Measurements from ENCODE around the gene CARMIL1. TPM values are rescaled to one million over a fixed set of nuclear protein-coding genes. Genes with fewer than 3 reads are reported as not detected.

The CARMIL1 gene
- total RNA-seq, 2 donors from 2014 or later: 0.56 to 0.76 TPM

DNA sequence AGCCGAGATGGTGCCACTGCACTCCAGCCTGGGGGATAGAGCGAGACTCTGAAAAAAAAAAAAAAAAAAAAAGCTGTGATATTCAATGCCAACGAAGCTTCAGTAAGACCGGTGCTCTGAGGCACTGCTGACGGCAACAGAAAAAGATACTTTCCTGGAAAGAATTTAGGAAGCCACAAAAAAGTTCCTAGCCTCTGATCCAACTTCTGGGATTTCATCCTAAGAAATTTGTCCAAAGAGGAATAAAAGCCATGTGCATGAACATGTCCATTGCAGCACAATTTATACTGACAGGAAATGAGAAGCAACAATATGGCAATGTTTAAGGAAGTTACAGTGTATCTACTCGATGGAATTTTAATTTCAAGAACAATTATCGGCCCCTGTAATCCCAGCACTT is 24.5 kb upstream of the CARMIL1 start:
- ATAC-seq: no peak
- H3K27me3 Mint-ChIP-seq: peaks cover 8 to 41% of the 10 kb centered on the region in 2 donors

DNA sequence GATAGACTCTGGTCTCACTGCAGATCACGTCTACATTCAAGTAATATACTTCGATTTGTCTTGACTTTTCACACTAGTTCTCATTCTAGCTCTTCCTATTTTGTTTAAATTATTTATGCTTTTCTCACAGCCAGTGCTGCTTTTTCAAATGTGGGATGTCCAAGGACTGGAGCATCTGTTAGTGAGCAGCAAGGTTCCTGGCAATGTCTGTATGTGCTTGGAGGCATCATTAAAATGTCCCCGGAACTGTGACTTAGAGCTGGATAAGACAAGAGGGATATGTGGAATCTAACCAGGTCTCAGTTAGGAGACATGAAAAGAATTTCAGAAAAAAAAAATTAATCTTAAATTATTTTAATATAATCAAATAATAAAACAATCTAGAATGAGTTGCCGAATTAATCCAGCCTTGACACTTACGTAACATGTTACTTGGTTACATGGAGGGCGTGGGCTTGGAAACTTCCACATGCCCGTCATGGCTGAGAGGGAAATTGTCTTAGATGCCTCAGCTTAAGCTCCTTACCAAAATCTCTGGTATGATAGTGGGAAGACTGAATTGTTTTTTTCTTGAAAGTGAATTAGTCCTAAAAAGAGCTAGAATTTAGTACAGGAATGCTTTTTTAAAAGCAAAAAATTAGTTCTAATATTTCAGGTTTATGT is 21.4 kb upstream of the CARMIL1 start:
- Mint-ChIP-seq H3K9me3 (no peaks in the 10 kb centered on the region), H3K27ac (no peak overlapping the region), H3K4me3 (no peak overlapping the region), H3K36me3 (no peaks in the 10 kb centered on the region), H3K4me1 (ENCODE audit: low read depth in 2 of 2) (no peaks in the 10 kb centered on the region), H3K27me3 (peaks cover 9 to 43% of the 10 kb centered on the region in 2 donors)
- ATAC-seq (no peak), DNase-seq (ENCODE audit: low spot score) (no peak)

More for the DNA sequence above, 24.5 kb upstream of the CARMIL1 start:
- no peak overlapping the region for H3K4me3 Mint-ChIP-seq
- no peaks in the 10 kb centered on the region for H3K9me3 Mint-ChIP-seq
- no peaks in the 10 kb centered on the region for H3K36me3 Mint-ChIP-seq
- DNase-seq (ENCODE audit: low spot score): no peak
- no peaks in the 10 kb centered on the region for H3K4me1 Mint-ChIP-seq (ENCODE audit: low read depth in 2 of 2)
- no peak overlapping the region for H3K27ac Mint-ChIP-seq

DNA sequence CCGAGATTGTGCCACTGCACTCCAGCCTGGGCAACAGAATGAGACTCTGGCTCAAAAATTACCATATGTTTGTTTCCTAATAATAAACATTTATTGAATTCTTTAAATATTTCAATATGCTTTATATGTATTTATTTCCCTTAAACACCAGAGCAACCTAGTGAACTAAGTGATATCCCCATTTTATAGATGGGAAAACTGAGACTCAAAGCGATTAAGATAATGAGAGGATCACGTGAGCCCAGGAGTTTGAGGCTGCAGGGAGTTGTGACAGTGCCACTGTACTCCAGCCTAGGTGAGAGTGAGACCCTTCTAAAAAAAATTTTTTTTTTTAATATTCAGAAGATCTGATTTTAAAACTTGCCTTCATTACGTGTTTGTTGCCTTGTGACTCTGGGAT is 19.4 kb upstream of the CARMIL1 start:
- H3K4me1 Mint-ChIP-seq (ENCODE audit: low read depth in 2 of 2): no peaks in the 10 kb centered on the region
- ATAC-seq (no peak), DNase-seq (ENCODE audit: low spot score) (no peak)
- H3K4me3 Mint-ChIP-seq: no peak overlapping the region
- no peaks in the 10 kb centered on the region for H3K9me3 Mint-ChIP-seq
- H3K27me3 Mint-ChIP-seq: peaks cover 12 to 41% of the 10 kb centered on the region in 2 donors
- no peak overlapping the region for H3K27ac Mint-ChIP-seq
- no peaks in the 10 kb centered on the region for H3K36me3 Mint-ChIP-seq

GRCh38 chr6:25263657-25264056 is 15.5 kb upstream of the CARMIL1 start:
- DNase-seq (ENCODE audit: low spot score) (no peak), ATAC-seq (no peak)
- H3K27ac Mint-ChIP-seq: no peak overlapping the region
- no peak overlapping the region for H3K4me3 Mint-ChIP-seq
- H3K27me3 Mint-ChIP-seq: peaks cover 12 to 43% of the 10 kb centered on the region in 2 donors
- H3K4me1 Mint-ChIP-seq (ENCODE audit: low read depth in 2 of 2): peaks cover 0 to 2% of the 10 kb centered on the region in 2 donors
- no peaks in the 10 kb centered on the region for H3K36me3 Mint-ChIP-seq
- no peaks in the 10 kb centered on the region for H3K9me3 Mint-ChIP-seq

GRCh38 chr6:25266456-25267100 is 12.6 kb upstream of the CARMIL1 start:
- DNase-seq (ENCODE audit: low spot score) (no peak), ATAC-seq (no peak)
- H3K27me3 Mint-ChIP-seq: peaks cover 15 to 48% of the 10 kb centered on the region in 2 donors
- H3K4me1 Mint-ChIP-seq (ENCODE audit: low read depth in 2 of 2): peaks cover 0 to 2% of the 10 kb centered on the region in 2 donors
- H3K4me3 Mint-ChIP-seq: no peak overlapping the region
- H3K36me3 Mint-ChIP-seq: no peaks in the 10 kb centered on the region
- H3K27ac Mint-ChIP-seq: no peak overlapping the region
- no peaks in the 10 kb centered on the region for H3K9me3 Mint-ChIP-seq

GRCh38 chr6:25267662-25268061 is 11.5 kb upstream of the CARMIL1 start:
- Mint-ChIP-seq H3K27ac (no peak overlapping the region), H3K4me1 (ENCODE audit: low read depth in 2 of 2) (peaks cover 0 to 2% of the 10 kb centered on the region in 2 donors), H3K4me3 (no peak overlapping the region), H3K27me3 (peaks cover 18 to 51% of the 10 kb centered on the region in 2 donors), H3K9me3 (no peaks in the 10 kb centered on the region), H3K36me3 (no peaks in the 10 kb centered on the region)
- no peak for DNase-seq (ENCODE audit: low spot score)
- no peak for ATAC-seq

DNA sequence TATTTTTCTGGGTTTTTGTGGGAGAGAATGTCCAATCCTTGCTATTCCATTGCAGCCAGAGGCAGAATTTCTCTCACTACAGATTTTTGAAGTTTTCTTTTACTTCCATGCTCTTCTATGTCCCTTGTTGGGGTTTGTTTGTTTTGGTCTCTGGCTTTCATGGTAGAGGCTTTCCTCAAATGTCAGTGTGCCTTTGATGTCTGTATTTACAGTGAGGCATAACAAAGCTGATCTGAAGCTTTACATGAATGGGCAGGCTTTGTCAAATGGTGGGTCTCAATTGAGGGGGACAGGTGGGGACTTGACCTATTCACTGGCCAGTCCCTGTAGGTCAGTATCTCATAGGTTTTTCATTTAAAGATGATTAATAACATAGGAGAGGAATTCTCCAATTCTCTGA is 8.6 kb upstream of the CARMIL1 start:
- H3K4me1 Mint-ChIP-seq (ENCODE audit: low read depth in 2 of 2): peaks cover 0 to 1% of the 10 kb centered on the region in 2 donors
- no peak for DNase-seq (ENCODE audit: low spot score)
- no peaks in the 10 kb centered on the region for H3K36me3 Mint-ChIP-seq
- no peak overlapping the region for H3K4me3 Mint-ChIP-seq
- H3K27ac Mint-ChIP-seq: no peak overlapping the region
- no peak for ATAC-seq
- H3K9me3 Mint-ChIP-seq: no peaks in the 10 kb centered on the region
- peaks cover 31 to 64% of the 10 kb centered on the region in 2 donors for H3K27me3 Mint-ChIP-seq

GRCh38 chr6:25275436-25275835 is 3.7 kb upstream of the CARMIL1 start:
- no peak for ATAC-seq
- no peaks in the 10 kb centered on the region for H3K36me3 Mint-ChIP-seq
- H3K4me1 Mint-ChIP-seq (ENCODE audit: low read depth in 2 of 2): peaks cover 4 to 11% of the 10 kb centered on the region in 2 donors
- H3K9me3 Mint-ChIP-seq: no peaks in the 10 kb centered on the region
- DNase-seq (ENCODE audit: low spot score): no peak
- H3K4me3 Mint-ChIP-seq: no peak overlapping the region
- H3K27me3 Mint-ChIP-seq: peaks cover 30 to 65% of the 10 kb centered on the region in 2 donors
- H3K27ac Mint-ChIP-seq: no peak overlapping the region

DNA sequence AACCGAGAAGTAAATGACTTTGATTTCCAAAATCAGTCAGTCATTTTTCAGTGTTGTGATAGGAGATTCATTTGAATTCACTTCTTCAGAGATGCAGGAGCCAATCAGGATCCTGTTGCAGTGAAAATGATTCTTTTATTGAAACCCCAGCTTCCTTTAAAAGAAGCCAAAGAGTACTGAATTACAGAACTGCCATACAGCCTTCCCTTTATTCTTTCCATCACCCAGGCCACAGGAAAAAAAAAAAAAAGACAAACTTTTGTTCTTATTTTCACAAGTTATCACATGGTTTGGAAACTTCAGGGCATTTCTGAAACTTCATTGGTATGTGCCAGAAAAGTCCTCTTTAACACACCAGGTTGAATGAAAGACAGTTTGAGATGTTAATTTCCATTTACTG is 1.8 kb upstream of the CARMIL1 start:
- H3K27ac Mint-ChIP-seq: no peak overlapping the region
- H3K4me3 Mint-ChIP-seq: no peak overlapping the region
- ATAC-seq (no peak), DNase-seq (ENCODE audit: low spot score) (no peak)
- H3K27me3 Mint-ChIP-seq: peaks cover 23 to 59% of the 10 kb centered on the region in 2 donors
- H3K9me3 Mint-ChIP-seq: no peaks in the 10 kb centered on the region
- peaks cover 4 to 13% of the 10 kb centered on the region in 2 donors for H3K4me1 Mint-ChIP-seq (ENCODE audit: low read depth in 2 of 2)
- no peaks in the 10 kb centered on the region for H3K36me3 Mint-ChIP-seq

DNA sequence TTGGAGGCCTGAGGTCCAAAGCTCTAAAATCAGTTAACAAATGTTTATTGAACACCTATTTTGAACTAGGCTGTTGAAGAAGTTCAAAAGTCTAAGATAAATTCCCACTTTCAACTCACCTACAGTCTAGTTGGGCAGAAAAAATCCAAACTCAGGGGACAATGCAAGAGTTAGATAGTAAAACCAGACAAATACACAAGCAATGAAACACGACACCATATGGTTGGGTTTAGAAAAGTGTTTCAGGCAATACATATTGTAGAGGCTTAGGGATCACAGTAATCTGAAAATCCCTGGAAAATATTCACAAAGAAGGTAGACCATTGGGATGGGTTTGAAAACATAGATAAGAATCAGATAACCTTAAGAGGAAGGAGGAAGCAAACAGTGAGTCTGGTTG is 1.3 kb upstream of the CARMIL1 start:
- Mint-ChIP-seq H3K4me3 (peak overlapping the region; percentile 61), H3K27ac (no peak overlapping the region)

DNA sequence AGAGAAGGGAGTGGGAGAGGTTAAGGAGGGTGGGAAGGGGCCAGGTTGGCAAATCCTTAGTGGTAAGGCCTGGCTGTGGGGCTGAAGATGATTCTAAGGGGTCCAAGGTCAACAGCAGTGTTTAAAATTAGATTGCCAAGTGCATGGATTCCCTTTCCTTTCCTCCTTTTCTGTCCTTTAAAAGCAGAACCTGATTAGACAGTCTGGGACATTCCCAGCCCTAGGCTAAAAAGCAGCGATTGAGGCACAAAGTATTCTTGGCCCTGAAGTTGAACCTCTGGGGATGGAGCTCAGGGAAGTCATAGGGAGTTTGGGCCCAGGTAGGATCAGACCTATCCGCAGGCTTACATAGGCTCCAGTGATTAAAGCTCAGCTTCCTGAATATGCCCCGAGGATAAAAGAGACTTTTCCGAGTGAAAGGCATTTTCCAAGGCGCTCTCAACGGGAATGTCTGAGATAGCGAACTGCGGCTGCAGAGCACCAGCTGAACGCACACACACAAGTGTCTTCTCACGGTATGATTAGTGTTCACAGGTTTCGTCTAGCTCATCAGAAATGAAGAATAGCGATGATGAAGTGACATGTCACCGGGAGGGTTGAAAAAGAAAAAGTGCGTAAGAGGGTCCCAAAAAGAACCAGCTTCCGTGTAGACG is 787 bp upstream of the CARMIL1 start:
- Mint-ChIP-seq H3K4me1 (ENCODE audit: low read depth in 2 of 2) (peaks cover 4 to 13% of the 10 kb centered on the region in 2 donors), H3K27me3 (peaks cover 15 to 57% of the 10 kb centered on the region in 2 donors), H3K27ac (no peak overlapping the region), H3K9me3 (no peaks in the 10 kb centered on the region), H3K4me3 (peak overlapping the region; percentile 84), H3K36me3 (no peaks in the 10 kb centered on the region)
- ATAC-seq: peak in 1 of 2 donors; percentile 1
- DNase-seq (ENCODE audit: low spot score): no peak

More for the DNA sequence above, 1.3 kb upstream of the CARMIL1 start:
- Mint-ChIP-seq H3K27me3 (peaks cover 20 to 59% of the 10 kb centered on the region in 2 donors), H3K9me3 (no peaks in the 10 kb centered on the region), H3K36me3 (no peaks in the 10 kb centered on the region), H3K4me1 (ENCODE audit: low read depth in 2 of 2) (peaks cover 4 to 13% of the 10 kb centered on the region in 2 donors)
- ATAC-seq (no peak), DNase-seq (ENCODE audit: low spot score) (no peak)

GRCh38 chr6:25279748-25280343 is 672 bp downstream of the CARMIL1 start:
- ATAC-seq (no peak), DNase-seq (ENCODE audit: low spot score) (peak; percentile 58)
- H3K9me3 Mint-ChIP-seq: no peaks in the 10 kb centered on the region
- H3K4me1 Mint-ChIP-seq (ENCODE audit: low read depth in 2 of 2): peaks cover 4 to 13% of the 10 kb centered on the region in 2 donors
- H3K36me3 Mint-ChIP-seq: no peaks in the 10 kb centered on the region
- H3K27ac Mint-ChIP-seq: no peak overlapping the region
- peak overlapping the region; percentile 67 for H3K4me3 Mint-ChIP-seq
- H3K27me3 Mint-ChIP-seq: peaks cover 5 to 44% of the 10 kb centered on the region in 2 donors

DNA sequence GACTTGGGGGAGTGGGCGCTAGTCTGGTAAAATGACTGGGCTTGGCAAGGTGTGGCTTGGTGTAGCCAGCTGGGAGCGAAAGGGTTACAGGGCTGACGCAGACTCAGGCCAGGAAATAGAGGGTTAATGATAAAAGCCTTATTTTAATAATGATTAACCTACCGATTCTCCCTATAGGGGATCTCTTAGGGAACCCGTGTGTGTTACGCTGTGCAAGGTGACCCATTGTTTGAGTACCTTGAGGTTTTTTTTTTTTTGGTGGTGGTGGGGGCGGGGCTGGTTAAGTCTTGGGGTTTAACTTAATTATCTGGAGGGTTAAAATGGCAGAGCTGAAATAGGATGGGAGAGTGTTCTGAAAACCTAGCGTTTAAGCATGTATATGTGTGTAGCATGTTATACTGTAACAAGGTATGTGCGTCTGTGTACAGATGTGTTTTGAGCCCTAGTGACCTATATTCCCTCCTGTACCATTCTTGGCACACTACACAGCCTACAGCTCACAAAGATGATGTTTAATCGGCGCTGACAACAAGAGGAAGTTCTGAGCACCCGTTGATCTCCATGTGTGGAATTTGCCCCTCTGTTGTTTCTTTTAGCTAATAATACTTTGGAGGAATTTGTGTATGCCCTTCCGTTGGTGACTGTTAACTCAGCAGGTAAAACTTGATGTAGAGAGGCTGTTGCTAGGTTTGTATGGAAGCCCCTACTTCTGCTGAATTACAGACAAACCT is 1.3 kb downstream of the CARMIL1 start:
- DNase-seq (ENCODE audit: low spot score) (no peak), ATAC-seq (no peak)
- Mint-ChIP-seq H3K27ac (no peak overlapping the region), H3K36me3 (no peaks in the 10 kb centered on the region), H3K4me1 (ENCODE audit: low read depth in 2 of 2) (peaks cover 4 to 13% of the 10 kb centered on the region in 2 donors), H3K9me3 (no peaks in the 10 kb centered on the region), H3K27me3 (peaks cover 5 to 42% of the 10 kb centered on the region in 2 donors), H3K4me3 (peak overlapping the region; percentile 67)
